ENCODE results near the gene EMSY. TPM values are rescaled to one million over a fixed set of nuclear protein-coding genes. Genes with fewer than 3 reads are reported as not detected.

Gene EMSY
- total and polyA plus RNA-seq, 2 of the 8 experiments (the other 6 are each of a cell fraction or from before 2014, with no cell fraction given): 29.6 to 34.6 TPM

GRCh38 chr11:76419896-76420295 lies 24.9 kb upstream of the EMSY start (continued):
- no peak for TF ChIP-seq KDM4A (IDR thresholded peaks at IDR 0.05; ENCODE audit: low read depth, low read length, severe bottlenecking)
- no peak for TF ChIP-seq E2F6 (IDR thresholded peaks at IDR 0.05)
